GM21528 (cell line): ENCODE measurements around the gene FAM174C.
A peak's percentile ranks its signal among the peaks of the same experiment; 100 is the strongest.

Experiments used
- ATAC-seq: cut with Tn5 transposase; IDR thresholded peaks from one replicate; pipeline ENCODE4 v1.9.1; 2021; ENCODE audit warnings: mild to moderate bottlenecking, moderate library complexity; ENCODE audit not compliant: unreplicated experiment, low FRiP score

FAM174C gene

GRCh38 chr19:1271528-1272422 lies 3.6 kb upstream of the FAM174C start:
- no peak for ATAC-seq

GRCh38 chr19:1272423-1273262 lies 2.7 kb upstream of the FAM174C start:
- no peak for ATAC-seq

GRCh38 chr19:1273263-1274041 lies 1.9 kb upstream of the FAM174C start:
- no peak for ATAC-seq

GRCh38 chr19:1274081-1274851 lies 1.1 kb upstream of the FAM174C start:
- no peak for ATAC-seq

GRCh38 chr19:1274852-1275259 lies 474 bp upstream of the FAM174C start:
- peak; percentile 2 for ATAC-seq

GRCh38 chr19:1275976-1276627 lies 772 bp downstream of the FAM174C start:
- no peak for ATAC-seq

GRCh38 chr19:1276628-1277022 lies 1.3 kb downstream of the FAM174C start:
- ATAC-seq: no peak

- no peak for ATAC-seq
Measured at GRCh38 chr19:1277061-1277460, 1.7 kb downstream of the FAM174C start.

- no peak for ATAC-seq
Measured at GRCh38 chr19:1278074-1278473, 2.7 kb downstream of the FAM174C start.

GRCh38 chr19:1278713-1279660 lies 3.7 kb downstream of the FAM174C start:
- no peak for ATAC-seq

- ATAC-seq: no peak
Measured at GRCh38 chr19:1279782-1280341, 4.5 kb downstream of the FAM174C start.

GRCh38 chr19:1280636-1281568 lies 5.6 kb downstream of the FAM174C start:
- ATAC-seq: no peak

- no peak for ATAC-seq
Measured at GRCh38 chr19:1281569-1282287, 6.4 kb downstream of the FAM174C start.

GRCh38 chr19:1282588-1283206 lies 7.4 kb downstream of the FAM174C start:
- no peak for ATAC-seq

- no peak for ATAC-seq
Measured at GRCh38 chr19:1283207-1283916, 8.0 kb downstream of the FAM174C start.
